HepG2 (cell line): ENCODE results near the gene BIVM. TPM values are rescaled to one million over a fixed set of nuclear protein-coding genes. Genes with fewer than 3 reads are reported as not detected.

Experiments used
- ATAC-seq: fragments of 200-7000 bp; cut with Tn5 transposase; 3 replicates; pipeline ENCODE4 v1.9.1; 2020; ENCODE audit warnings: mild to moderate bottlenecking, moderate library complexity
- BruUV-seq: library from RNA; stranded (reverse); fragments of 400-500 nt; replicated peaks from 2 replicates; lab custom pipeline; 2021; lab: Mats Ljungman, UMichigan
- CTCF ChIA-PET: fragments of 300-600 bp; formaldehyde crosslinking; extraction: SDS; loops from one replicate; lab custom pipeline; 2021; ENCODE audit warnings: low total read pairs, inconsistent platforms, low intra/inter-chr PET ratio; lab: Yijun Ruan, JAX
- POLR2A ChIA-PET: fragments of 350-600 bp; sonication (Branson Sonifier 250); formaldehyde crosslinking; loops from one replicate; lab custom pipeline; 2020; ENCODE audit warnings: antibody characterized with exemption, inconsistent platforms; lab: Yijun Ruan, JAX
- DNase-seq: peaks from one replicate; pipeline ENCODE4 v3.0.0-alpha.2; 2015; ENCODE audit warnings: low spot score
- FAIRE-seq: peaks from 3 replicates; lab custom pipeline; 2011; peaks lifted over from hg19 to GRCh38; lab: Jason Lieb, UNC
- H2AFZ ChIP-seq: one replicate; pipeline ENCODE4 v1.6.1; 2011; ENCODE audit warnings: low read length, inconsistent platforms
- H3K27ac ChIP-seq: fragments of 300-600 bp; 3 replicates; pipeline ENCODE4 v1.8.0; 2011; ENCODE audit warnings: mixed run types, mild to moderate bottlenecking, mixed read lengths, low read length, inconsistent platforms; ENCODE audit not compliant: insufficient read depth; ENCODE audit errors: extremely low read length
- H3K27me3 ChIP-seq, 2 experiments: fragments of 200-600 bp in 1 of 2; 2 replicates in 1 of 2; 3 replicates in 1 of 2; pipeline versions ENCODE4 v1.6.0 to v1.8.0; 2011; ENCODE audit warnings: low read length in 2 of 2, mild to moderate bottlenecking in 2 of 2, moderate library complexity in 2 of 2, inconsistent platforms in 1 of 2; ENCODE audit not compliant: insufficient read depth in 2 of 2, control insufficient read depth in 1 of 2
- H3K36me3 ChIP-seq, 2 experiments: fragments of 200-600 bp in 1 of 2; replicated peaks in 1 of 2; 2 replicates in 1 of 2; 3 replicates in 1 of 2; pipeline versions ENCODE4 v1.5.1 to v1.8.0; 2011; ENCODE audit warnings: low read length in 2 of 2, inconsistent platforms in 1 of 2; ENCODE audit not compliant: insufficient read depth in 2 of 2, control insufficient read depth in 1 of 2
- H3K4me1 ChIP-seq: 2 replicates; pipeline ENCODE4 v1.5.1; 2012; ENCODE audit warnings: low read length, inconsistent platforms; ENCODE audit not compliant: insufficient read depth
- H3K4me2 ChIP-seq: 2 replicates; pipeline ENCODE4 v1.6.0; 2011; ENCODE audit warnings: low read depth, low read length, inconsistent platforms
- H3K4me3 ChIP-seq, 3 experiments: fragments of 200-600 bp in 1 of 3; sonication (generic), shearing (Covaris generic) in 1 of 3; replicated peaks in 1 of 3; 2 replicates each; pipeline ENCODE4 v1.5.1; 2011 to 2016; ENCODE audit warnings: low read length in 3 of 3, inconsistent platforms in 2 of 3, low read depth in 2 of 3, mild to moderate bottlenecking in 2 of 3, control low read depth in 1 of 3, mixed read lengths in 1 of 3; ENCODE audit not compliant: insufficient read depth in 1 of 3
- H3K79me2 ChIP-seq: one replicate; pipeline ENCODE4 v1.6.1; 2011; ENCODE audit warnings: low read length, inconsistent platforms; ENCODE audit not compliant: insufficient read depth
- H3K9ac ChIP-seq: 2 replicates; pipeline ENCODE4 v1.6.0; 2011; ENCODE audit warnings: mild to moderate bottlenecking, low read depth, low read length, inconsistent platforms; ENCODE audit not compliant: insufficient read depth
- H3K9me3 ChIP-seq: 2 replicates; pipeline ENCODE4 v1.5.1; 2012; ENCODE audit warnings: mild to moderate bottlenecking, low read length
- H4K20me1 ChIP-seq: 2 replicates; pipeline ENCODE4 v1.6.0; 2011; ENCODE audit warnings: inconsistent platforms, mild to moderate bottlenecking, low read length, moderate library complexity; ENCODE audit not compliant: insufficient read depth
- EZH2 ChIP-seq: conservative IDR thresholded peaks from 2 replicates; pipeline ENCODE4 v1.6.1; 2012; ENCODE audit warnings: mild to moderate bottlenecking, low read depth, low read length, moderate library complexity
- GZF1 ChIP-seq: sonication (generic); formaldehyde crosslinking; IDR thresholded peaks from 2 replicates; pipeline ENCODE4 v1.5.1; 2020; ENCODE audit warnings: mild to moderate bottlenecking, missing genetic modification reagents
- HCFC1 ChIP-seq: fragments of 150-350 bp; IDR thresholded peaks from 2 replicates; pipeline ENCODE4 v1.6.1; 2014; ENCODE audit warnings: low read depth, low read length
- IRF2 ChIP-seq: IDR thresholded peaks from 2 replicates; pipeline ENCODE4 v1.6.1; 2018; ENCODE audit warnings: missing genetic modification reagents, missing compliant biosample characterization
- MAZ ChIP-seq, 2 experiments: sonication (generic) in 1 of 2; formaldehyde crosslinking in 1 of 2; IDR thresholded peaks; 2 replicates each; pipeline versions ENCODE4 v1.5.0 to v1.6.1; 2012 to 2020; ENCODE audit warnings: low read depth in 2 of 2, mild to moderate bottlenecking in 2 of 2, borderline replicate concordance in 1 of 2, improper control_type of control experiment in 1 of 2, low read length in 1 of 2, missing genetic modification reagents in 1 of 2, moderate library complexity in 1 of 2
- MED1 ChIP-seq: sonication (generic); formaldehyde crosslinking; IDR thresholded peaks from 2 replicates; pipeline ENCODE4 v1.4.0; 2020; ENCODE audit warnings: missing genetic modification reagents
- MTF1 ChIP-seq: sonication (generic); formaldehyde crosslinking; IDR thresholded peaks from 2 replicates; pipeline ENCODE4 v1.5.0; 2020; ENCODE audit warnings: missing genetic modification reagents
- NFIC ChIP-seq: IDR thresholded peaks from 2 replicates; pipeline ENCODE4 v1.6.1; 2012; ENCODE audit warnings: mild to moderate bottlenecking, low read length, inconsistent platforms
- PHF20 ChIP-seq: sonication (generic); formaldehyde crosslinking; IDR thresholded peaks from 2 replicates; pipeline ENCODE4 v1.5.0; 2020; ENCODE audit warnings: mild to moderate bottlenecking, missing genetic modification reagents
- RBAK ChIP-seq: sonication (generic); formaldehyde crosslinking; IDR thresholded peaks from 2 replicates; pipeline ENCODE4 v1.5.1; 2020; ENCODE audit warnings: mild to moderate bottlenecking, missing genetic modification reagents
- RXRA ChIP-seq: sonication (generic); formaldehyde crosslinking; IDR thresholded peaks from 2 replicates; pipeline ENCODE4 v1.5.1; 2020; ENCODE audit warnings: missing genetic modification reagents
- SP4 ChIP-seq: sonication (generic); formaldehyde crosslinking; IDR thresholded peaks from 2 replicates; pipeline ENCODE4 v1.8.1; 2023; ENCODE audit warnings: mild to moderate bottlenecking, missing genetic modification reagents
- YEATS2 ChIP-seq: sonication (generic); formaldehyde crosslinking; IDR thresholded peaks from 2 replicates; pipeline ENCODE4 v1.4.0; 2020; ENCODE audit warnings: missing genetic modification reagents, borderline replicate concordance
- ZBTB8A ChIP-seq: sonication (generic); formaldehyde crosslinking; IDR thresholded peaks from 2 replicates; pipeline ENCODE4 v1.4.0; 2020; ENCODE audit warnings: mild to moderate bottlenecking, low read depth, missing genetic modification reagents, borderline replicate concordance
- ZNF282 ChIP-seq: fragments of 450-650 bp; IDR thresholded peaks from 2 replicates; pipeline ENCODE4 v1.6.1; 2018; ENCODE audit not compliant: partially characterized antibody
- ZNF749 ChIP-seq: sonication (generic); formaldehyde crosslinking; IDR thresholded peaks from 2 replicates; pipeline ENCODE4 v1.8.0; 2022; ENCODE audit warnings: mild to moderate bottlenecking, missing genetic modification reagents, moderate library complexity, borderline replicate concordance
- ZNF781 ChIP-seq: sonication (generic); formaldehyde crosslinking; IDR thresholded peaks from 2 replicates; pipeline ENCODE4 v1.5.1; 2020; ENCODE audit warnings: borderline replicate concordance, mild to moderate bottlenecking, missing genetic modification reagents; ENCODE audit errors: not compliant biosample characterization
- ZNF790 ChIP-seq: sonication (generic); formaldehyde crosslinking; IDR thresholded peaks from 2 replicates; pipeline ENCODE4 v1.8.0; 2022; ENCODE audit warnings: missing genetic modification reagents, mild to moderate bottlenecking, borderline replicate concordance
- WGBS: methylation state at CpG from one replicate; pipeline ENCODE4 v1.1.6; 2017; ENCODE audit warnings: low lambda C conversion rate; 5-methylcytosine and 5-hydroxymethylcytosine counted together
- in situ Hi-C: cut with HindIII; loops from 2 replicates; pipeline ENCODE4 v1.10.0; 2017; ENCODE audit warnings: low pct_unique_long_range_greater_than_20kb; ENCODE audit not compliant: extremely low pct_ligation_motif_present
- intact Hi-C: fragments of 100-400 bp; cut with micrococcal nuclease; formaldehyde crosslinking; loops from one replicate; pipeline ENCODE4 v1.10.0; 2022; ENCODE audit not compliant: unreplicated experiment
- polyA plus RNA-seq, 8 experiments: library from polyadenylated mRNA; depleted of rRNA in 3 of 8; stranded (reverse) in 7 of 8; unstranded in 1 of 8; fragments of >200 nt; fragmentation: Illumina TruSeq in 4 of 8; extraction: Trizol in 4 of 8; gene quantifications; 2 replicates each; pipeline versions ENCODE4 v1.2.1 to v1.2.3, GENCODE V29; 2011 to 2016; ENCODE audit warnings: low read depth in 4 of 8, missing spikeins in 1 of 8, mixed read lengths in 1 of 8; ENCODE audit not compliant: insufficient read depth in 1 of 8
- total RNA-seq, 5 experiments: library from RNA; depleted of rRNA; stranded (reverse); fragments of >200 nt; fragmentation: Illumina TruSeq; extraction: Trizol; gene quantifications; 2 replicates each; pipeline ENCODE4 v1.2.3, GENCODE V29; 2016; ENCODE audit warnings: low read depth in 1 of 5
- TF ChIP-seq, protein P1 (sequence below): sonication (generic); formaldehyde crosslinking; IDR thresholded peaks from 2 replicates; pipeline ENCODE4 v1.5.0; 2020; ENCODE audit warnings: missing genetic modification reagents
- TF ChIP-seq, protein P2 (sequence below): sonication (generic); formaldehyde crosslinking; IDR thresholded peaks from 2 replicates; pipeline ENCODE4 v1.4.0; 2020; ENCODE audit warnings: missing genetic modification reagents, borderline replicate concordance

Gene BIVM
- total and polyA plus RNA-seq, 2 of the 13 experiments (the other 11 are each of a cell fraction or from before 2014, with no cell fraction given) = 10.4 to 15.8 TPM

DNA sequence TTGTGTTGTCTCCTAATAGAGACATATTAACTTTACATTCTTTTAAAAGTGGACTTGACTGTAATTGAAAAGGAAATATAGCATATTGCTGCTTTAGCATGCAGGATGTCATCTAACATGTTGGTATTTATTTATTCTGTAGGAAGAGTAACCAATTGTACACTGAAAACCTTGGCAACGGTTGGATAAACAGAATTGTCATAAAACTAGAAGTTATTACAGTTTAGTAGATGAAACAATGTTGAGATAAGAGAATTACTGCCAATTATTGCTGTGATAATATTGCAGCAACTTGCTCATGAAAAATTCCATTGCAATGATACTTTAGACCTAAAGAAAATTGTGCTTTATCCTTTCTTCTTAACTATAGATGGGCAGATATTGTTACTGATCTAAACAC lies 39.4 kb downstream of the BIVM start:
- H3K4me1 ChIP-seq = no peaks in the 10 kb centered on the region
- no peak overlapping the region for H3K27ac ChIP-seq
- ATAC-seq (no peak), DNase-seq (no peak), FAIRE-seq (no peak)
- no peak overlapping the region for H2AFZ ChIP-seq
- in situ Hi-C loops = no loop called here
- TF ChIP-seq RBAK (CRISPR knock-in tag) (no peak), SP4 (CRISPR knock-in tag) (no peak), PHF20 (CRISPR knock-in tag) (no peak), ZNF749 (CRISPR knock-in tag) (no peak), ZNF282 (no peak), YEATS2 (no peak), ZNF790 (no peak), MED1 (no peak), ZNF781 (no peak), MAZ (IDR thresholded peaks at IDR 0.05; ENCODE audit: borderline replicate concordance, low read depth, low read length) (no peak), MAZ (CRISPR knock-in tag; IDR thresholded peaks at IDR 0.05; ENCODE audit: low read depth) (no peak), IRF2 (no peak), NFIC (no peak), HCFC1 (no peak), EZH2 (no peak), ZBTB8A (CRISPR knock-in tag) (no peak), GZF1 (CRISPR knock-in tag) (no peak), RXRA (CRISPR knock-in tag) (no peak), MTF1 (CRISPR knock-in tag) (no peak)
- TF ChIP-seq, protein P1, sequence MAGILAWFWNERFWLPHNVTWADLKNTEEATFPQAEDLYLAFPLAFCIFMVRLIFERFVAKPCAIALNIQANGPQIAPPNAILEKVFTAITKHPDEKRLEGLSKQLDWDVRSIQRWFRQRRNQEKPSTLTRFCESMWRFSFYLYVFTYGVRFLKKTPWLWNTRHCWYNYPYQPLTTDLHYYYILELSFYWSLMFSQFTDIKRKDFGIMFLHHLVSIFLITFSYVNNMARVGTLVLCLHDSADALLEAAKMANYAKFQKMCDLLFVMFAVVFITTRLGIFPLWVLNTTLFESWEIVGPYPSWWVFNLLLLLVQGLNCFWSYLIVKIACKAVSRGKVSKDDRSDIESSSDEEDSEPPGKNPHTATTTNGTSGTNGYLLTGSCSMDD (CRISPR knock-in tag) = no peak
- TF ChIP-seq, protein P2, sequence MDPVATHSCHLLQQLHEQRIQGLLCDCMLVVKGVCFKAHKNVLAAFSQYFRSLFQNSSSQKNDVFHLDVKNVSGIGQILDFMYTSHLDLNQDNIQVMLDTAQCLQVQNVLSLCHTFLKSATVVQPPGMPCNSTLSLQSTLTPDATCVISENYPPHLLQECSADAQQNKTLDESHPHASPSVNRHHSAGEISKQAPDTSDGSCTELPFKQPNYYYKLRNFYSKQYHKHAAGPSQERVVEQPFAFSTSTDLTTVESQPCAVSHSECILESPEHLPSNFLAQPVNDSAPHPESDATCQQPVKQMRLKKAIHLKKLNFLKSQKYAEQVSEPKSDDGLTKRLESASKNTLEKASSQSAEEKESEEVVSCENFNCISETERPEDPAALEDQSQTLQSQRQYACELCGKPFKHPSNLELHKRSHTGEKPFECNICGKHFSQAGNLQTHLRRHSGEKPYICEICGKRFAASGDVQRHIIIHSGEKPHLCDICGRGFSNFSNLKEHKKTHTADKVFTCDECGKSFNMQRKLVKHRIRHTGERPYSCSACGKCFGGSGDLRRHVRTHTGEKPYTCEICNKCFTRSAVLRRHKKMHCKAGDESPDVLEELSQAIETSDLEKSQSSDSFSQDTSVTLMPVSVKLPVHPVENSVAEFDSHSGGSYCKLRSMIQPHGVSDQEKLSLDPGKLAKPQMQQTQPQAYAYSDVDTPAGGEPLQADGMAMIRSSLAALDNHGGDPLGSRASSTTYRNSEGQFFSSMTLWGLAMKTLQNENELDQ (CRISPR knock-in tag) = no peak
- intact Hi-C loops = no loop called here
- no peaks in the 10 kb centered on the region for H3K9me3 ChIP-seq
- H3K4me2 ChIP-seq = no peak overlapping the region
- peaks cover 0 to 31% of the 10 kb centered on the region in 2 experiments; a peak in 3 of 5 replicates for H3K36me3 ChIP-seq
- CTCF ChIA-PET = no interaction called here
- POLR2A ChIA-PET = no interaction called here
- no peaks in the 10 kb centered on the region for H3K79me2 ChIP-seq
- BruUV-seq = no TSS peak
- 97% methylated on average over 1 of the region's 1 CpG for WGBS
- H3K27me3 ChIP-seq = no peaks in the 10 kb centered on the region
- H3K9ac ChIP-seq = no peak overlapping the region
- no peak overlapping the region for H3K4me3 ChIP-seq
- H4K20me1 ChIP-seq = no peaks in the 10 kb centered on the region
